Measurements from ENCODE around the gene PRELP. TPM values are rescaled to one million over a fixed set of nuclear protein-coding genes. Genes with fewer than 3 reads are reported as not detected.
"Not testable (repeated sequence)": the region's sequence is repeated elsewhere in the genome, so short reads cannot be mapped to it uniquely, and the experiment has no call there.

Gene PRELP
- total RNA-seq, 2 experiments from 2014 or later, result not detected

DNA sequence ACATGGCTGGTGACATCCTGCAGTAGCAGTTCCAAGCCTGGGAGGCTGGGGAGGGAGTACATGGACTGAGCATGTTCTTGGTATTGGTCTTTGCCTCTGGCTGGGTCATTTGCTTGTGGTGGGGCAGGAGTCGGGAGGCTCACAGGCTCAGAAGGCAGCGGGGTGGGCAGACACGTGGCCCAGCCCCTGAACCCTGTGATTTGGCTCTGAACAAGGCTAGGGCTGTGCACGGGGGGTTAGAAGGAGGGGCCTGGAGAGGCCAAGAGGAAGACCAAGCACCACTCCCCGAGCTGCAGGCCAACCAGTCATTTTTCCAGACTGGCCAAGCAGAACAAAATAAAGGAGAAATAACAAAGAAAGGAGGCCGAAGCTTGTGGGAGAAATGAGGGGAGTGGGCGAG is 9.7 kb upstream of the PRELP start:
- CTCF ChIA-PET, result interaction anchor here (0.9 to 1.3 kb wide), 2 partner anchors 199 to 237 kb away, joined by 3 read pairs; no protein-coding TSS in a partner anchor
- no peak for DNase-seq
- Mint-ChIP-seq H3K4me3 (no peak overlapping the region), H3K27ac (no peak overlapping the region), H3K27me3 (peaks cover 8% of the 10 kb centered on the region), H3K36me3 (ENCODE audit: low read depth) (no peaks in the 10 kb centered on the region), H3K4me1 (no peaks in the 10 kb centered on the region), H3K9me3 (ENCODE audit: low read depth) (no peaks in the 10 kb centered on the region)
- intact Hi-C loops (cut with DNase I, micrococcal nuclease), result no loop called here
- POLR2A ChIA-PET, result no interaction called here
- no peak for ATAC-seq

DNA sequence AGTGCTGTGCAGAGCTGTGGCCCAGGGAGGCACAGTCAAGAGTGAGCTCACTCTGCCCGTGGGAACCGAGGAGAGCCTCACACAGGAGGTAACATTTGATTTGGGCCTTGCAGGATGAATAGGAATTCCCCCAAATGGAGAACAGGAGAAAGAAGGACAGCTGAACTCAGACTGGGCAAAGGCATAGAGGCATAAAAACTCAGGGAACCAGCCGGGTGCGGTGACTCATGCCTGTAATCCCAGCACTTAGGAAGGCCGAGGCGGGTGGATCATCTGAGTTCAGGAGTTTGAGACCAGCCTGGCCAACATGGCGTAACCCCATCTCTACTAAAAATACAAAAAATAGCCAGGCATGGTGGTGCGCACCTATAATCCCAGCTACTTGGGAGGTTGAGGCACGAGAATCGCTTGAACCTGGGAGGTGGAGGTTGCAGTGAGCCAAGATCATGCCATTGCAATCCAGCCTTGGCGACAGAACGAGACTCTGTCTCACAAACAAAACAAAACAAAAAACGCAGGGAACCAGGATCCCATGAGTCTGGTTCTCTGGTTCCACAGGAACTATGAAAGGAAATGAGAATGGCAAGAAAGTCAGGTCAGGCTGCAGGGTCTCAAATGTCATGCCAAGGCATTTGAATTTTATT is 8.6 kb upstream of the PRELP start:
- H3K27ac Mint-ChIP-seq; H3K36me3 Mint-ChIP-seq (ENCODE audit: low read depth); intact Hi-C loops (cut with DNase I, micrococcal nuclease); POLR2A ChIA-PET; ATAC-seq; H3K27me3 Mint-ChIP-seq; DNase-seq; H3K4me3 Mint-ChIP-seq; H3K4me1 Mint-ChIP-seq; H3K9me3 Mint-ChIP-seq (ENCODE audit: low read depth): not testable (repeated sequence)
- CTCF ChIA-PET, result interaction anchor here (0.8 to 1.3 kb wide), 3 partner anchors 21 to 235 kb away, joined by 3 read pairs; no protein-coding TSS in a partner anchor

DNA sequence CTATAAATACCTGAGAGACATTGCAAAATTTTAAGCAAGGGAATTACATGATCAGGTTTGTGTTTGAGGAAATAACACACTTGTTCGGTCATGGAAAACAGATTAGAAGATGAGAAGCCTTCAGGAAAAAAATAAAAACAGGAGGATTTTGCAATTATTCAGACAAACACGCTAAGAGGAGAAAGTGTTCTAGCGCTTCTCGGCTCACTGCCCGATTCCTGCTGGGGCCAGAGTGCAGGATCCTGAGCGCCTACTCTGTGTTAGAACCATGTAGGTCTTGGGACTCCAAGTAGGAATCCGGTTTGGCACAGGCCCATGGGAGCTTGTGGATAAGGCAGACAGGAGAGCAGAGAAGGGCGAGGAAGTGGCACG is 8.1 kb upstream of the PRELP start:
- no peaks in the 10 kb centered on the region for H3K9me3 Mint-ChIP-seq (ENCODE audit: low read depth)
- no peaks in the 10 kb centered on the region for H3K36me3 Mint-ChIP-seq (ENCODE audit: low read depth)
- CTCF ChIA-PET, result interaction anchor here (0.8 kb wide), 1 partner anchor 21 kb away, joined by 3 read pairs; no protein-coding TSS in a partner anchor
- no peaks in the 10 kb centered on the region for H3K4me1 Mint-ChIP-seq
- DNase-seq (no peak), ATAC-seq (no peak)
- POLR2A ChIA-PET, result no interaction called here
- H3K27ac Mint-ChIP-seq, result no peak overlapping the region
- no peak overlapping the region for H3K4me3 Mint-ChIP-seq
- H3K27me3 Mint-ChIP-seq, result peaks cover 5% of the 10 kb centered on the region
- intact Hi-C loops (cut with DNase I, micrococcal nuclease), result no loop called here

DNA sequence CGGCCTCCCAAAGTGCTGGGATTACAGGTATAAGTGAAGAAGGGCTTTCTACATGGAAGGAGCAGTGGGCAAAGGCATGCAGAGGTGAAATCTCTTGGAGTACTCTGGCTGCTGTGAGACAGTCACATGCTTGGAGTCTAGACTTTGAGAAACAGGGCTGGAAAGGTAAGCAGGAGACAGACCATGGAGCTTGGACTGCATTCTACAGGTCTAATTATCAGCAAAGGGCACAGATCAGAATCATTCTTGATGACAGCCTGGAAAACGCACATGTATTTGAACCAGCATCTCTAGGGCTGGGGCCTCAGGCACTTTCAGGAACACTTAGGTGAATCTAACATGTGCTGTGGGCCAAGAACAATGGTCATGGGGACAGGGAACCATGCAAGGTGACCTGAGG is 7.3 kb upstream of the PRELP start:
- Mint-ChIP-seq H3K36me3 (ENCODE audit: low read depth) (no peaks in the 10 kb centered on the region), H3K4me1 (no peaks in the 10 kb centered on the region), H3K4me3 (no peak overlapping the region), H3K27me3 (peaks cover 7% of the 10 kb centered on the region), H3K9me3 (ENCODE audit: low read depth) (no peaks in the 10 kb centered on the region), H3K27ac (no peak overlapping the region)
- intact Hi-C loops (cut with DNase I, micrococcal nuclease), result no loop called here
- ChIA-PET POLR2A (no interaction called here), CTCF (interaction anchor here (1.0 kb wide), 1 partner anchor 125 kb away, joined by 4 read pairs; no protein-coding TSS in a partner anchor)
- ATAC-seq, result no peak
- no peak for DNase-seq

DNA sequence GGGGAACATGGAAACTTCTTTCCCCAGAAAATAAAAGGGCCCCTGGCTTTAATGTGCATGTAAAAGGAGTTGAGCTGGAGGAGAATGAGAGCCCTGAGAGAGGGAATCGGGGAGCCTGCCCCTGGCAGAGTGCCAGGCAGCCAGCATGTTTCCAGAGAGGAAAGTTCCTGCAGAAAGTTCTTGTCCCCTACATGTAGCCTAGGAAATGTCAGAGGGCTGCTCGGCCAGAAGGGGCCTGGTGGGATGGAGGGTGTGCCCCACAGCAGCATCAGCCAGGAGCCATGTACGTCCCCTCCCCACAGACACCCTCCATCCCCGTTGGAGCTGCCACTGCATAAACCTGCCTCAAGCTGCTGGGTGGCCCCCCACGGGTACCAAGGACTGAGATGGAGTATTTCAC is 5.4 kb upstream of the PRELP start:
- H3K9me3 Mint-ChIP-seq (ENCODE audit: low read depth), result no peaks in the 10 kb centered on the region
- ChIA-PET CTCF (no interaction called here), POLR2A (no interaction called here)
- H3K27ac Mint-ChIP-seq, result no peak overlapping the region
- no peaks in the 10 kb centered on the region for H3K4me1 Mint-ChIP-seq
- intact Hi-C loops (cut with DNase I, micrococcal nuclease), result no loop called here
- H3K36me3 Mint-ChIP-seq (ENCODE audit: low read depth), result no peaks in the 10 kb centered on the region
- ATAC-seq, result no peak
- peaks cover 7% of the 10 kb centered on the region for H3K27me3 Mint-ChIP-seq
- no peak overlapping the region for H3K4me3 Mint-ChIP-seq
- DNase-seq, result no peak

DNA sequence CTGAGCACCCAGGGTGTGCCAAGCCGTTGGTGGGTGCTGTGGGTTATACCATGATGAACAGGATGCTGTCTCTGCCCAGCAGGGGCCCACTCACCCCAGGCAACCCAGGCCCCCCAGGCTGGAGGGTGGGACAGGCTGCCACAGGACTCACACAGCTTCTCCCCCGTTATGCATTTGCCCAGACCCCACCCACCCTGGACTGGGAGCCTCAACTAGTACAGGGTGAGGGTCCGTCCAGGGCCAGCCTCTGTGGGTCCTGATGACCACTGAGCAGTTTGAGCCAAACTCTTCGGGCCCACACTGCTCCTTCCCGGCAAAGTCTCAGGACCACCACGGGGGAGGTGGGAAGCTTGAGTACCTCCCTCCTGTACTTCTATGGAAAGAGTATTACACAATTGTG is 3.8 kb upstream of the PRELP start:
- Mint-ChIP-seq H3K27ac (no peak overlapping the region), H3K4me3 (no peak overlapping the region), H3K36me3 (ENCODE audit: low read depth) (no peaks in the 10 kb centered on the region), H3K9me3 (ENCODE audit: low read depth) (no peaks in the 10 kb centered on the region), H3K4me1 (no peaks in the 10 kb centered on the region), H3K27me3 (peaks cover 13% of the 10 kb centered on the region)
- intact Hi-C loops (cut with DNase I, micrococcal nuclease), result no loop called here
- ChIA-PET POLR2A (no interaction called here), CTCF (interaction anchor here (0.6 kb wide), 1 partner anchor 289 kb away, joined by 3 read pairs; no protein-coding TSS in a partner anchor)
- ATAC-seq, result no peak
- DNase-seq, result no peak

DNA sequence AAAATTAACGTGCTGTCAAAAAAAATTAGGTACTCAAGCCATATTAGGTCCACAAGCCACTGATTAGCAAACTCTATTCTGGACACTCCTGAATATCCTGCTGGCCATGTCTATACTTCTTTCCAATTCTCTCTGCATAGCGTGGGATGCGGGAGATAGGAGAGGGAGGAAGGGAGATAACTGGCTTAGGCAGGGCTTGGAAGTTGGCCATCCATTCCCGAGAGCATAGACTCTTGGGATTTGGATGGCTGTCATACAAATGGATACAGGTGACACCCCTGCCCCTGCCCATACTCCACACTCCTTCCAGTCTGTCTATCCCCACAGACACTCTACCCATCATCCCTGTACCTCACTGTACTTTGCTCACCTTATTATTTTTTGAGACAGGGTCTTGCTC is 2.3 kb upstream of the PRELP start:
- Mint-ChIP-seq H3K36me3 (ENCODE audit: low read depth) (no peaks in the 10 kb centered on the region), H3K9me3 (ENCODE audit: low read depth) (no peaks in the 10 kb centered on the region), H3K27me3 (peaks cover 12% of the 10 kb centered on the region), H3K4me3 (no peak overlapping the region), H3K27ac (no peak overlapping the region), H3K4me1 (peaks cover 3% of the 10 kb centered on the region)
- intact Hi-C loops (cut with DNase I, micrococcal nuclease), result no loop called here
- ChIA-PET POLR2A (no interaction called here), CTCF (no interaction called here)
- no peak for DNase-seq
- ATAC-seq, result no peak

DNA sequence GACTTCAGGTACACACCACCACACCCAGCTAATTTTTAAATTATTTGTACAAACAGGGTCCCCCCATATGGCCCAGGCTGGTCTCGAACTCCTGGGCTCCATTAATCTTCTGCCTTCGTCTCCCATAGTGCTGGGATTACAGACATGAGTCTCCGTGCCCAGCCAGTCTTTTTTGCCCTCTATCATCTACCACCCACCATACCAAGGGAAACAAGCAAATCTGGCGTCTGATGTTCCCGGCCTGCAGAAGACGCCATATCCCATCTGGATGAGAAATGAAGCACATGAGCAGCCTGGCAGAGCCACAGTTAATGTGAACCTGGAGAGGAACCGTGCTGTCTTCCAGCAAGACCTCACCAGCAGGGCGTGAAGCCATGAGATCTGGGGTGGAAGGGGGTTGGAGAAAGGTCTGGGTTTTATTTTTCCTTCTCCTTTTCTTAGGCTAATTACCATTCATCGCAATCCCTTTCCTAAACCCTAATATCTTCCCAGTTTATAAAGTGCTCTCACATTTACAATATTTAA is 1.8 kb upstream of the PRELP start:
- Mint-ChIP-seq H3K27me3 (peaks cover 9% of the 10 kb centered on the region), H3K36me3 (ENCODE audit: low read depth) (no peaks in the 10 kb centered on the region), H3K27ac (no peak overlapping the region), H3K4me3 (no peak overlapping the region), H3K4me1 (peaks cover 3% of the 10 kb centered on the region), H3K9me3 (ENCODE audit: low read depth) (no peaks in the 10 kb centered on the region)
- intact Hi-C loops (cut with DNase I, micrococcal nuclease), result no loop called here
- no peak for ATAC-seq
- DNase-seq, result no peak
- CTCF ChIA-PET, result interaction anchor here (0.9 to 1.0 kb wide), 2 partner anchors 205 to 206 kb away, joined by 3 read pairs; no protein-coding TSS in a partner anchor
- POLR2A ChIA-PET, result no interaction called here

DNA sequence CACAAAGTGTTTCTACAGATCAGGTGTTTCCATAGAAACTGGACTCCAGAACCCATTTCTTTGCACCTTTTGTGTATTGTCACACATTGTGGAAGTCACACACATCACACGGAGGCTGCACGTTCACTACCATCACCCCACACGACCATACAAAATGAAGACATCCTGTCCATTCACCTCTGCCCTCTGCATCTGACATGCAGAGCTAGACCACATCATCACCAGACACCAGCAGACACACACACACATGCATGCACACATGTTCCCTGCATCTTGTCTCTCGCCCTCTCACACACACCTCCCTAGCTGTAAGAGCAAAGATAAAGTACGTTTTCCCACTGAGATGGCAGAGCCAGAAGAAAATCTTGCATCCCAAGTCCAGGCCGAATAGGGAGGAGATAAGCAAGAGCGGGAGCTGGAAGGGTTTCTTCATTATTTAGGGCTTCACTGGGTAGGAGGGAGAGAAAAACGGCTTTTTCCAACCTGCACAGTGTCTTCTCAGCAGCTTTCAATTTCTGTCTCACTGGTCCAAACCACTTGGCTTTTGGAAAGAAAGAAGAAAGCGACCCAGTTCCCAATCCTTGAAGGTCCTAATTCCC is 709 bp downstream of the PRELP start:
- H3K9me3 Mint-ChIP-seq (ENCODE audit: low read depth), result no peaks in the 10 kb centered on the region
- ChIA-PET CTCF (interaction anchor here (0.6 to 1.6 kb wide), 3 partner anchors 10 to 209 kb away, joined by 3 to 5 read pairs (median 4); no protein-coding TSS in a partner anchor), POLR2A (no interaction called here)
- H3K4me3 Mint-ChIP-seq, result no peak overlapping the region
- H3K27me3 Mint-ChIP-seq, result peaks cover 9% of the 10 kb centered on the region
- intact Hi-C loops (cut with DNase I, micrococcal nuclease), result no loop called here
- DNase-seq (no peak), ATAC-seq (no peak)
- H3K4me1 Mint-ChIP-seq, result peaks cover 3% of the 10 kb centered on the region
- no peak overlapping the region for H3K27ac Mint-ChIP-seq
- no peaks in the 10 kb centered on the region for H3K36me3 Mint-ChIP-seq (ENCODE audit: low read depth)

DNA sequence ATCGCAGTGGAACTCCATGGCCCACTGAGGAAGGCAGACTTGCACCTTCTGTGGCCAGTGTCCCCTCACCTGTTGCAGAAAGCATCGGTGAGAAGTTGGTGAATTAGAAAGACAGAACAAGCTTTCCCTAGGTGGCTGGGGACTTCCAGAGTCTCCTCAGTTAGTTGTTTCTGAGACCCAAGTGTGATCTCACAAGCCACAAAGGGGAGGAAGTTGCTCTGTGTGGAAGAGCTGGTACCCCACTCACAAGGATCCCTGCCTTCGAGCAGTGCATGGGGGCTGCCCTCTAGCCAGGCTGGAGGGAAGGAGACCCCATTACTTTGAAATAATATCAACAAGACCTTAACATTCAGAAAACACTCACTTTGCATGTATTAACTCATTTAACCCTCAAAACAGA is 2.1 kb downstream of the PRELP start:
- Mint-ChIP-seq H3K27ac (no peak overlapping the region), H3K36me3 (ENCODE audit: low read depth) (no peaks in the 10 kb centered on the region), H3K9me3 (ENCODE audit: low read depth) (no peaks in the 10 kb centered on the region), H3K4me1 (peaks cover 3% of the 10 kb centered on the region), H3K27me3 (peaks cover 6% of the 10 kb centered on the region), H3K4me3 (no peak overlapping the region)
- POLR2A ChIA-PET, result no interaction called here
- CTCF ChIA-PET, result interaction anchor here (0.7 to 1.6 kb wide), 3 partner anchors 136 to 726 kb away, joined by 3 to 5 read pairs (median 4); no protein-coding TSS in a partner anchor
- ATAC-seq (no peak), DNase-seq (no peak)
- intact Hi-C loops (cut with DNase I, micrococcal nuclease), result no loop called here

DNA sequence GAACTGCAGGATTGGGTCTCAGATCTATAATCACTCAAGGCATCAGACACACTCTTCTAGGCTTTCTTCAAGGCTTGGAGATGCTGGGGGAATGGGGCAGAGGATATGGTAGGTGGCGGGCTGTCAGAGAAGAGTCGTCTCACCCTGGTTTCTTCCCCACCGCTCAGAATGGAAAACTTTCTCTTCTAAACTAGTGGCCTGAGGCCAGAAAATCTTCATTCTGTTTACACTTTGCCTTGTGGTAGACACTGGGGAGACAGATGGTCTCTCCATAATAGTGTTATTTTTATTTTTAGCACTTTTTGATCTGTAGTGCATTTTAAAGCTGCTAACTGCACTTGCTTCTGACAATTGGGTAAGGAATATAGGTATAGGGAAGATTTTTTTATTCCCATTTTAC is 2.6 kb downstream of the PRELP start:
- intact Hi-C loops (cut with DNase I, micrococcal nuclease), result no loop called here
- no peaks in the 10 kb centered on the region for H3K36me3 Mint-ChIP-seq (ENCODE audit: low read depth)
- H3K9me3 Mint-ChIP-seq (ENCODE audit: low read depth), result no peaks in the 10 kb centered on the region
- H3K27me3 Mint-ChIP-seq, result peaks cover 6% of the 10 kb centered on the region
- ATAC-seq (no peak), DNase-seq (no peak)
- H3K4me1 Mint-ChIP-seq, result peaks cover 3% of the 10 kb centered on the region
- CTCF ChIA-PET, result interaction anchor here (0.7 to 1.6 kb wide), 4 partner anchors 53 to 726 kb away, joined by 3 to 5 read pairs (median 4); no protein-coding TSS in a partner anchor
- POLR2A ChIA-PET, result no interaction called here
- H3K27ac Mint-ChIP-seq, result no peak overlapping the region
- no peak overlapping the region for H3K4me3 Mint-ChIP-seq

DNA sequence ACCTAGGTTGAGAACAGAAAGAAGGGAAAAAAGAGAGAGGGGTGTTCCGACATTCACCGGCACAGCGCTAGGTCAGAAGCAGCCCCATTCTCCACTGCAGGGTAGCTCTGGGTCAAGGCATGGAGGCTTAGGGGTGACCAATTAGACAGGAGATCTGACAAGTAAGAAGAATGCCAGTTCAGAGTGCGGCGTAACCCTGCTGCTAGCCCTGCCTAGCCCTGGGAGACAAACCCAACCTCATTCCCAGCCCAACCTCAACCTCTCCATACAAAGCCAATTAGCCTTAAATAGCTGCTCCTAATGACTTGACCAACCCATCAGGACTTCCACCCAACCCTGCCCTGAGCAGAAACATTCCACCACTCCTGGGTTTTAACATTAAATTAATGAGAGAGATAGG is 3.4 kb downstream of the PRELP start:
- peaks cover 6% of the 10 kb centered on the region for H3K27me3 Mint-ChIP-seq
- H3K36me3 Mint-ChIP-seq (ENCODE audit: low read depth), result no peaks in the 10 kb centered on the region
- H3K4me3 Mint-ChIP-seq, result no peak overlapping the region
- DNase-seq, result no peak
- intact Hi-C loops (cut with DNase I, micrococcal nuclease), result no loop called here
- POLR2A ChIA-PET, result interaction anchor here (0.5 kb wide), 1 partner anchor 330 kb away, joined by 3 read pairs; no protein-coding TSS in a partner anchor
- H3K27ac Mint-ChIP-seq, result no peak overlapping the region
- CTCF ChIA-PET, result interaction anchor here (0.8 to 1.7 kb wide), 2 partner anchors 24 to 54 kb away, joined by 3 to 4 read pairs; no protein-coding TSS in a partner anchor
- H3K4me1 Mint-ChIP-seq, result peaks cover 3% of the 10 kb centered on the region
- no peak for ATAC-seq
- H3K9me3 Mint-ChIP-seq (ENCODE audit: low read depth), result no peaks in the 10 kb centered on the region

Measured in activated CD4-positive, alpha-beta T cell treated with anti-CD3 and anti-CD28 coated beads for 36 hours (primary cell).